ENCODE data around the gene DLG2. TPM values are rescaled to one million over a fixed set of nuclear protein-coding genes. Genes with fewer than 3 reads are reported as not detected.

Gene DLG2
- total RNA-seq, 1 donor from 2014 or later = 0.26 TPM

GRCh38 chr11:85539029-85539689, 88.0 kb downstream of the DLG2 start:
- Histone ChIP-seq H3K36me3 (ENCODE audit: control insufficient read depth, insufficient read depth, low read length) (no peaks in the 10 kb centered on the region), H3K4me3 (ENCODE audit: low read depth, low read length) (no peak overlapping the region), H3K27me3 (ENCODE audit: control insufficient read depth, insufficient read depth, low read length) (no peaks in the 10 kb centered on the region)
- DNase-seq (ENCODE audit: low read depth) (no peak), FAIRE-seq (no peak)
- no peak for TF ChIP-seq CTCF (IDR thresholded peaks at IDR 0.05; ENCODE audit: insufficient read depth, low read length, severe bottlenecking)

GRCh38 chr11:85536438-85536837, 90.7 kb downstream of the DLG2 start:
- no peaks in the 10 kb centered on the region for H3K27me3 ChIP-seq (ENCODE audit: control insufficient read depth, insufficient read depth, low read length)
- DNase-seq (ENCODE audit: low read depth) (no peak), FAIRE-seq (no peak)
- no peak for TF ChIP-seq CTCF (IDR thresholded peaks at IDR 0.05; ENCODE audit: insufficient read depth, low read length, severe bottlenecking)
- H3K36me3 ChIP-seq (ENCODE audit: control insufficient read depth, insufficient read depth, low read length) = no peaks in the 10 kb centered on the region
- no peak overlapping the region for H3K4me3 ChIP-seq (ENCODE audit: low read depth, low read length)

GRCh38 chr11:85534806-85535205, 92.3 kb downstream of the DLG2 start:
- no peak for FAIRE-seq
- DNase-seq (ENCODE audit: low read depth) = no peak
- no peaks in the 10 kb centered on the region for H3K36me3 ChIP-seq (ENCODE audit: control insufficient read depth, insufficient read depth, low read length)
- H3K27me3 ChIP-seq (ENCODE audit: control insufficient read depth, insufficient read depth, low read length) = no peaks in the 10 kb centered on the region
- H3K4me3 ChIP-seq (ENCODE audit: low read depth, low read length) = no peak overlapping the region
- TF ChIP-seq CTCF (IDR thresholded peaks at IDR 0.05; ENCODE audit: insufficient read depth, low read length, severe bottlenecking) = no peak

- no peak for TF ChIP-seq CTCF (IDR thresholded peaks at IDR 0.05; ENCODE audit: insufficient read depth, low read length, severe bottlenecking)
- Histone ChIP-seq H3K27me3 (ENCODE audit: control insufficient read depth, insufficient read depth, low read length) (no peaks in the 10 kb centered on the region), H3K36me3 (ENCODE audit: control insufficient read depth, insufficient read depth, low read length) (no peaks in the 10 kb centered on the region), H3K4me3 (ENCODE audit: low read depth, low read length) (no peak overlapping the region)
- DNase-seq (ENCODE audit: low read depth) (no peak), FAIRE-seq (no peak)
Measured at GRCh38 chr11:85531191-85531897, 95.8 kb downstream of the DLG2 start.

GRCh38 chr11:85530634-85531033, 96.5 kb downstream of the DLG2 start:
- no peaks in the 10 kb centered on the region for H3K27me3 ChIP-seq (ENCODE audit: control insufficient read depth, insufficient read depth, low read length)
- no peak for TF ChIP-seq CTCF (IDR thresholded peaks at IDR 0.05; ENCODE audit: insufficient read depth, low read length, severe bottlenecking)
- DNase-seq (ENCODE audit: low read depth) (no peak), FAIRE-seq (no peak)
- no peak overlapping the region for H3K4me3 ChIP-seq (ENCODE audit: low read depth, low read length)
- H3K36me3 ChIP-seq (ENCODE audit: control insufficient read depth, insufficient read depth, low read length) = no peaks in the 10 kb centered on the region

Measured in bronchial epithelial cell (primary cell).